Measurements from ENCODE around the gene C17orf107.
A peak's percentile ranks its signal among the peaks of the same experiment; 100 is the strongest.

The C17orf107 gene

GRCh38 chr17:4950075-4950745 lies 50.9 kb downstream of the C17orf107 start:
- peak in 1 of 2 donors; percentile 17 for DNase-seq

- no peak for DNase-seq
Observed at GRCh38 chr17:4950746-4951204, 51.4 kb downstream of the C17orf107 start, which contains the start of gene ENO3. TSS of gene ENO3 (plus strand) at chr17:4951119. CDS start at chr17:4951830, 711 bp downstream.

- no peak for DNase-seq
Observed at GRCh38 chr17:4951486-4951885, 52.1 kb downstream of the C17orf107 start.

Data from CD4-positive, alpha-beta T cell treated with Interleukin-1 beta for 1 hour (primary cell).